ENCODE measurements around the gene KCTD4. TPM values are rescaled to one million over a fixed set of nuclear protein-coding genes. Genes with fewer than 3 reads are reported as not detected.

KCTD4 gene
- total RNA-seq, 1 experiment from 2014 or later = not detected

DNA sequence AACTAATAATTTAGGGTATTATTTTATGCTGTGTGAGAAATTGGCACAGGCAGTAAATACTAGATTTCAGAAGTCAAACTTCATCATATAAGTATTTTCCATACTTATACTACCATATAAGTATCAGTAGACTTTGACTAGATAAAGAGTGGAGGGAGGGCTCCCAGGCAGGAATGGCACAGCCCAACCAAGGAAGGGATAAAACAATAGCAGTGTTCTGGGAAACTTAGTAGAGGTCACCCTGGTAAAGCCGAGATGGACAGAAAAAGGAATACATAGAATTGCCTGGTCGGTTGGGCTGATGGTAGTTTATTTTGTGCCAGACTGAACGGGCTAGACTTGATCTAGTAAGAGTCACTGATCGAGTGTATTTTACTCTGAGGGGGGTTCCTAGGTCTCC is 19.6 kb upstream of the KCTD4 start:
- CTCF ChIA-PET = no interaction called here
- ATAC-seq = no peak

DNA sequence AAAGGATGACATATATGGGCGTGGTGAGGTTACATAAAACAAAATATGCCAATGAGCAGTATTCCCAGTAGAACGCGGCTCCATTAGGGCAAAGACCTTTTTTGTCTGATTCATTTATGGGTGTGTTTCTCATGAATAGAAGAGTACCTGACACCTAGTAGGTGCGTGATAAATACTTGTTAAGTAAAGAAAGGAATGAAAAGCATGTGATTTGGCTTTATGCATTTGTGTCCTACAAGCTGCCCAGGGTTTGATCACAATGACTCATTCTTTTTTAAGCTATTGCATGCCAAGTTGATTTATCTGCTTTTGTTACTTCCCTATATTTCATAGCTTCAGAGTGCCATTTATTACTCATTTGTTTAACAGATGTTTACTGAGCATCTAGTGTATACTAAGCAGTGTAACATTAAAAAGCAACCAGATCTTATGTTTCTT is 19.1 kb upstream of the KCTD4 start:
- Histone ChIP-seq H3K27ac (ENCODE audit: low read length) (peak overlapping the region; percentile 91), H3K36me3 (ENCODE audit: low read depth, low read length) (peaks cover 3% of the 10 kb centered on the region), H3K4me2 (ENCODE audit: low read length) (peak overlapping the region; percentile 78), H3K4me3 (ENCODE audit: low read length) (peak overlapping the region; percentile 45; the same call in 1 of the 2 replicates), H3F3A (ENCODE audit: low read length, unreplicated experiment) (peaks cover 3% of the 10 kb centered on the region), H3K79me2 (ENCODE audit: low read length) (peaks cover 63% of the 10 kb centered on the region), H3K27me3 (ENCODE audit: low read length) (no peaks in the 10 kb centered on the region), H3K9ac (ENCODE audit: low read length) (peak overlapping the region; percentile 64; the same call in 1 of the 2 replicates), H2AFZ (ENCODE audit: low read length) (no peak overlapping the region), H4K20me1 (ENCODE audit: low read length) (no peaks in the 10 kb centered on the region), H3K4me1 (ENCODE audit: insufficient read depth, low read length) (peaks cover 31% of the 10 kb centered on the region), H3K9me2 (replicated peaks; ENCODE audit: low read length) (no peaks in the 10 kb centered on the region), H3K9me3 (ENCODE audit: low read length) (no peaks in the 10 kb centered on the region)
- intact Hi-C loops (cut with micrococcal nuclease) = loop anchor here (2.0 to 5.0 kb wide), 3 partner anchors 13 to 173 kb away; no protein-coding TSS in a partner anchor
- POLR2A ChIA-PET (ENCODE audit: unreplicated experiment) = interaction anchor here (0.5 kb wide), 1 partner anchor 15 kb away, joined by 3 read pairs; no protein-coding TSS in a partner anchor
- DNase-seq (peak; percentile 93), ATAC-seq (peak; percentile 94)
- no TSS peak for BruUV-seq (replicated peaks)
- TF ChIP-seq EZH2 (IDR thresholded peaks at IDR 0.05; ENCODE audit: low read length, unreplicated experiment) = no peak
- no peak for TF ChIP-seq EZH2phosphoT487 (IDR thresholded peaks at IDR 0.05; ENCODE audit: borderline replicate concordance, low read length)
- TF ChIP-seq, protein P1, sequence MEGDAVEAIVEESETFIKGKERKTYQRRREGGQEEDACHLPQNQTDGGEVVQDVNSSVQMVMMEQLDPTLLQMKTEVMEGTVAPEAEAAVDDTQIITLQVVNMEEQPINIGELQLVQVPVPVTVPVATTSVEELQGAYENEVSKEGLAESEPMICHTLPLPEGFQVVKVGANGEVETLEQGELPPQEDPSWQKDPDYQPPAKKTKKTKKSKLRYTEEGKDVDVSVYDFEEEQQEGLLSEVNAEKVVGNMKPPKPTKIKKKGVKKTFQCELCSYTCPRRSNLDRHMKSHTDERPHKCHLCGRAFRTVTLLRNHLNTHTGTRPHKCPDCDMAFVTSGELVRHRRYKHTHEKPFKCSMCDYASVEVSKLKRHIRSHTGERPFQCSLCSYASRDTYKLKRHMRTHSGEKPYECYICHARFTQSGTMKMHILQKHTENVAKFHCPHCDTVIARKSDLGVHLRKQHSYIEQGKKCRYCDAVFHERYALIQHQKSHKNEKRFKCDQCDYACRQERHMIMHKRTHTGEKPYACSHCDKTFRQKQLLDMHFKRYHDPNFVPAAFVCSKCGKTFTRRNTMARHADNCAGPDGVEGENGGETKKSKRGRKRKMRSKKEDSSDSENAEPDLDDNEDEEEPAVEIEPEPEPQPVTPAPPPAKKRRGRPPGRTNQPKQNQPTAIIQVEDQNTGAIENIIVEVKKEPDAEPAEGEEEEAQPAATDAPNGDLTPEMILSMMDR (conservative IDR thresholded peaks at IDR 0.05; ENCODE audit: low read depth, low read length) = no peak
- CTCF ChIA-PET = interaction anchor here (0.6 kb wide), 1 partner anchor 137 kb away, joined by 3 read pairs; no protein-coding TSS in a partner anchor

More for the DNA sequence above, 19.6 kb upstream of the KCTD4 start:
- Histone ChIP-seq H3K9me2 (replicated peaks; ENCODE audit: low read length) (no peaks in the 10 kb centered on the region), H3K9ac (ENCODE audit: low read length) (no peak overlapping the region), H3K9me3 (ENCODE audit: low read length) (no peaks in the 10 kb centered on the region), H3K4me1 (ENCODE audit: insufficient read depth, low read length) (peaks cover 31% of the 10 kb centered on the region), H3K27ac (ENCODE audit: low read length) (peak overlapping the region; percentile 91), H3K4me2 (ENCODE audit: low read length) (peak overlapping the region; percentile 44), H3K36me3 (ENCODE audit: low read depth, low read length) (peaks cover 3% of the 10 kb centered on the region), H3F3A (ENCODE audit: low read length, unreplicated experiment) (peaks cover 3% of the 10 kb centered on the region), H3K79me2 (ENCODE audit: low read length) (peaks cover 68% of the 10 kb centered on the region), H3K27me3 (ENCODE audit: low read length) (no peaks in the 10 kb centered on the region), H3K4me3 (ENCODE audit: low read length) (no peak overlapping the region), H4K20me1 (ENCODE audit: low read length) (no peaks in the 10 kb centered on the region), H2AFZ (ENCODE audit: low read length) (no peak overlapping the region)
- DNase-seq = no peak
- intact Hi-C loops (cut with micrococcal nuclease) = loop anchor here (2.0 kb wide), 1 partner anchor 14 kb away; no protein-coding TSS in a partner anchor
- POLR2A ChIA-PET (ENCODE audit: unreplicated experiment) = no interaction called here
- TF ChIP-seq EZH2 (IDR thresholded peaks at IDR 0.05; ENCODE audit: low read length, unreplicated experiment) (no peak), EZH2phosphoT487 (IDR thresholded peaks at IDR 0.05; ENCODE audit: borderline replicate concordance, low read length) (no peak)
- TF ChIP-seq, protein P1 (conservative IDR thresholded peaks at IDR 0.05; ENCODE audit: low read depth, low read length) = no peak
- BruUV-seq (replicated peaks) = no TSS peak
